Heart left ventricle (tissue), 13 donors: ENCODE measurements around the gene KCNG2.

Experiments
- POLR2A ChIP-seq, 2 donors: fragments of 450-650 bp; IDR thresholded peaks; one replicate each; pipeline ENCODE4 v1.6.1; 2017; ENCODE audit warnings: antibody characterized with exemption in 2 of 2, mild to moderate bottlenecking in 2 of 2, moderate library complexity in 2 of 2
- TF ChIP-seq, protein P1 (sequence below), 12 donors: fragments of 200-600 bp; sonication (generic) in 4 of 12; IDR thresholded peaks; one replicate each; pipeline versions ENCODE4 v1.5.0 to v1.8.0; 2018 to 2022; ENCODE audit warnings: antibody characterized with exemption in 12 of 12, mild to moderate bottlenecking in 5 of 12
- donor health status: ischemic (EF 13 %, LVEDD 7.1; RV severe dilation, severe dysfunction).
- donor health status: DM: no; HTN: yes; CAD: no.
- donor health status: DM: no; HTN: no; CAD: no.
- donor health status: ischemic (EF 25% LVEDD 6.9; RV normal size, moderate dysfunction).
- donor health status: ischemic (EF 25% LVEDD 5.7; RV mildly dilated, moderate dysfunction).
- donor health status: ischemic (EF 35%, LVEDD 5.7; RV mildly dilated, moderate dysfunction).
- donor health status: nonischemic (EF 11% LVEDD 7.7; RV severe dilation, severe dysfunction).
- donor health status: DM: yes; HTN: yes; CAD: no.
- donor health status: PGD.
- donor health status: ischemic (EF 29% LVEDD 5.4; RV normal size, mild dysfunction).
- donor health status: nonischemic (EF 23%, LVEDD 6.1; RV moderate dilation, normal function).

DNA sequence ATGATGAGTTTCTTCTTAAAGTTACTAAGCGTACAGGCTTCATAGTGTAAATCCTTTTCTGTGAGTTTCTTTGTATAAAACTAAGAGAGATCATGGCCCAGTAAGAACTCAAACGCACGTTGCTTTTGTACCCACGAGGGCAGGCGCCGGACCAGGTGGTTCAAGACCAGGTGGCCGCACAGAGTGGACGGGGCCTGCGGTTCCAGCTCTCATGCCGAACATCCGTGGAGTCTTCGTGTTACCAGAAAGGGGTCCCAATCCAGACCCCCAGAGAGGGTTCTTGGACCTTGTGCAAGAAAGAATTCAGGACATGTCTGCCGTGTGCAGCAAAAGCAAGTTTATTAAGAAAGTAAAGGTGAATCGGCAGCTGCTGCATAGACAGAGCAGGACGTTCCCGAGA lies 53.0 kb downstream of the KCNG2 start:
- TF ChIP-seq, protein P1, sequence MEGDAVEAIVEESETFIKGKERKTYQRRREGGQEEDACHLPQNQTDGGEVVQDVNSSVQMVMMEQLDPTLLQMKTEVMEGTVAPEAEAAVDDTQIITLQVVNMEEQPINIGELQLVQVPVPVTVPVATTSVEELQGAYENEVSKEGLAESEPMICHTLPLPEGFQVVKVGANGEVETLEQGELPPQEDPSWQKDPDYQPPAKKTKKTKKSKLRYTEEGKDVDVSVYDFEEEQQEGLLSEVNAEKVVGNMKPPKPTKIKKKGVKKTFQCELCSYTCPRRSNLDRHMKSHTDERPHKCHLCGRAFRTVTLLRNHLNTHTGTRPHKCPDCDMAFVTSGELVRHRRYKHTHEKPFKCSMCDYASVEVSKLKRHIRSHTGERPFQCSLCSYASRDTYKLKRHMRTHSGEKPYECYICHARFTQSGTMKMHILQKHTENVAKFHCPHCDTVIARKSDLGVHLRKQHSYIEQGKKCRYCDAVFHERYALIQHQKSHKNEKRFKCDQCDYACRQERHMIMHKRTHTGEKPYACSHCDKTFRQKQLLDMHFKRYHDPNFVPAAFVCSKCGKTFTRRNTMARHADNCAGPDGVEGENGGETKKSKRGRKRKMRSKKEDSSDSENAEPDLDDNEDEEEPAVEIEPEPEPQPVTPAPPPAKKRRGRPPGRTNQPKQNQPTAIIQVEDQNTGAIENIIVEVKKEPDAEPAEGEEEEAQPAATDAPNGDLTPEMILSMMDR (IDR thresholded peaks at IDR 0.05) = no peak
- no peak for TF ChIP-seq POLR2A (IDR thresholded peaks at IDR 0.05)
